Measurements from ENCODE around the gene SLC44A1. TPM values are rescaled to one million over a fixed set of nuclear protein-coding genes. Genes with fewer than 3 reads are reported as not detected.

Gene SLC44A1
- total and polyA plus RNA-seq, 5 donors from 2014 or later: 5.8 to 19.8 (median 13.4) TPM

- H3K27me3 ChIP-seq (ENCODE audit: control insufficient read depth, insufficient read depth, low read length): no peaks in the 10 kb centered on the region
- no peaks in the 10 kb centered on the region for H3K36me3 ChIP-seq (ENCODE audit: control insufficient read depth, insufficient read depth, low read length)
- H3K4me3 ChIP-seq (ENCODE audit: low read depth, low read length): no peak overlapping the region
- Mint-ChIP-seq H3K27me3 (peaks cover 4% of the 10 kb centered on the region), H3K9me3 (no peaks in the 10 kb centered on the region), H3K4me3 (no peak overlapping the region), H3K36me3 (no peaks in the 10 kb centered on the region), H3K4me1 (no peaks in the 10 kb centered on the region), H3K27ac (no peak overlapping the region)
- ATAC-seq (ENCODE audit: low read depth in 2 of 2): no peak
- DNase-seq: peak in 1 of 3 donors; percentile 20
- no peaks in the 10 kb centered on the region for H3K9me3 ChIP-seq (ENCODE audit: control insufficient read depth in 2 of 2, low read length in 2 of 2)
- H3K4me1 ChIP-seq (ENCODE audit: control insufficient read depth, insufficient read depth, low read length, poor library complexity, severe bottlenecking): no peaks in the 10 kb centered on the region
- H3K27ac ChIP-seq (ENCODE audit: insufficient read depth, low read length, poor library complexity, severe bottlenecking): no peak overlapping the region
These were observed 181.5 kb downstream of the SLC44A1 start for GRCh38 chr9:105425816-105426433.

- no peaks in the 10 kb centered on the region for H3K9me3 ChIP-seq (ENCODE audit: control insufficient read depth in 2 of 2, low read length in 2 of 2)
- H3K4me1 ChIP-seq (ENCODE audit: control insufficient read depth, insufficient read depth, low read length, poor library complexity, severe bottlenecking): no peaks in the 10 kb centered on the region
- H3K36me3 ChIP-seq (ENCODE audit: control insufficient read depth, insufficient read depth, low read length): no peaks in the 10 kb centered on the region
- H3K27me3 ChIP-seq (ENCODE audit: control insufficient read depth, insufficient read depth, low read length): no peaks in the 10 kb centered on the region
- DNase-seq (no peak), ATAC-seq (ENCODE audit: low read depth in 2 of 2) (no peak)
- no peak overlapping the region for H3K4me3 ChIP-seq (ENCODE audit: low read depth, low read length)
- no peaks in the 10 kb centered on the region for H3K9me3 Mint-ChIP-seq
- H3K27ac Mint-ChIP-seq: no peak overlapping the region
- H3K36me3 Mint-ChIP-seq: no peaks in the 10 kb centered on the region
- no peak overlapping the region for H3K27ac ChIP-seq (ENCODE audit: insufficient read depth, low read length, poor library complexity, severe bottlenecking)
- H3K4me3 Mint-ChIP-seq: no peak overlapping the region
- peaks cover 4% of the 10 kb centered on the region for H3K27me3 Mint-ChIP-seq
- no peaks in the 10 kb centered on the region for H3K4me1 Mint-ChIP-seq
These were observed 182.2 kb downstream of the SLC44A1 start for GRCh38 chr9:105426657-105427056.

GRCh38 chr9:105431424-105432246 lies 187.2 kb downstream of the SLC44A1 start:
- H3K9me3 Mint-ChIP-seq: peaks cover 0 to 2% (median 0%) of the 10 kb centered on the region in 7 donors

GRCh38 chr9:105432247-105432842 lies 187.9 kb downstream of the SLC44A1 start:
- Mint-ChIP-seq H3K36me3 (no peaks in the 10 kb centered on the region), H3K9me3 (peaks cover 0 to 2% (median 0%) of the 10 kb centered on the region in 7 donors), H3K27ac (peak overlapping the region in 1 of 3 donors; percentile 54), H3K4me3 (no peak overlapping the region), H3K4me1 (no peaks in the 10 kb centered on the region), H3K27me3 (peaks cover 12% of the 10 kb centered on the region)
- H3K27ac ChIP-seq (ENCODE audit: insufficient read depth, low read length, poor library complexity, severe bottlenecking): no peak overlapping the region
- ATAC-seq (ENCODE audit: low read depth in 2 of 2) (no peak), DNase-seq (no peak)
- no peaks in the 10 kb centered on the region for H3K9me3 ChIP-seq (ENCODE audit: control insufficient read depth in 2 of 2, low read length in 2 of 2)
- H3K36me3 ChIP-seq (ENCODE audit: control insufficient read depth, insufficient read depth, low read length): no peaks in the 10 kb centered on the region
- no peak overlapping the region for H3K4me3 ChIP-seq (ENCODE audit: low read depth, low read length)
- no peaks in the 10 kb centered on the region for H3K4me1 ChIP-seq (ENCODE audit: control insufficient read depth, insufficient read depth, low read length, poor library complexity, severe bottlenecking)
- no peaks in the 10 kb centered on the region for H3K27me3 ChIP-seq (ENCODE audit: control insufficient read depth, insufficient read depth, low read length)

More at GRCh38 chr9:105431424-105432246, 187.2 kb downstream of the SLC44A1 start:
- Mint-ChIP-seq H3K4me3 (no peak overlapping the region), H3K27me3 (peaks cover 12% of the 10 kb centered on the region), H3K4me1 (no peaks in the 10 kb centered on the region), H3K36me3 (no peaks in the 10 kb centered on the region), H3K27ac (no peak overlapping the region)
- Histone ChIP-seq H3K36me3 (ENCODE audit: control insufficient read depth, insufficient read depth, low read length) (no peaks in the 10 kb centered on the region), H3K4me3 (ENCODE audit: low read depth, low read length) (no peak overlapping the region), H3K9me3 (ENCODE audit: control insufficient read depth in 2 of 2, low read length in 2 of 2) (no peaks in the 10 kb centered on the region), H3K4me1 (ENCODE audit: control insufficient read depth, insufficient read depth, low read length, poor library complexity, severe bottlenecking) (no peaks in the 10 kb centered on the region), H3K27me3 (ENCODE audit: control insufficient read depth, insufficient read depth, low read length) (no peaks in the 10 kb centered on the region), H3K27ac (ENCODE audit: insufficient read depth, low read length, poor library complexity, severe bottlenecking) (no peak overlapping the region)
- ATAC-seq (ENCODE audit: low read depth in 2 of 2) (no peak), DNase-seq (no peak)

GRCh38 chr9:105435453-105435852 lies 191.0 kb downstream of the SLC44A1 start:
- H3K27ac ChIP-seq (ENCODE audit: insufficient read depth, low read length, poor library complexity, severe bottlenecking): no peak overlapping the region
- H3K4me1 Mint-ChIP-seq: no peaks in the 10 kb centered on the region
- DNase-seq (no peak), ATAC-seq (ENCODE audit: low read depth in 2 of 2) (no peak)
- peaks cover 8% of the 10 kb centered on the region for H3K27me3 Mint-ChIP-seq
- no peak overlapping the region for H3K4me3 ChIP-seq (ENCODE audit: low read depth, low read length)
- H3K9me3 Mint-ChIP-seq: peaks cover 0 to 2% (median 0%) of the 10 kb centered on the region in 7 donors
- H3K9me3 ChIP-seq (ENCODE audit: control insufficient read depth in 2 of 2, low read length in 2 of 2): no peaks in the 10 kb centered on the region
- H3K36me3 Mint-ChIP-seq: no peaks in the 10 kb centered on the region
- H3K4me1 ChIP-seq (ENCODE audit: control insufficient read depth, insufficient read depth, low read length, poor library complexity, severe bottlenecking): no peaks in the 10 kb centered on the region
- no peaks in the 10 kb centered on the region for H3K27me3 ChIP-seq (ENCODE audit: control insufficient read depth, insufficient read depth, low read length)
- H3K27ac Mint-ChIP-seq: no peak overlapping the region
- no peaks in the 10 kb centered on the region for H3K36me3 ChIP-seq (ENCODE audit: control insufficient read depth, insufficient read depth, low read length)
- no peak overlapping the region for H3K4me3 Mint-ChIP-seq

- DNase-seq: no peak
- Histone ChIP-seq H3K27me3 (ENCODE audit: control insufficient read depth, insufficient read depth, low read length) (no peaks in the 10 kb centered on the region), H3K4me1 (ENCODE audit: control insufficient read depth, insufficient read depth, low read length, poor library complexity, severe bottlenecking) (no peaks in the 10 kb centered on the region), H3K4me3 (ENCODE audit: low read depth, low read length) (no peak overlapping the region), H3K27ac (ENCODE audit: insufficient read depth, low read length, poor library complexity, severe bottlenecking) (no peak overlapping the region), H3K9me3 (ENCODE audit: control insufficient read depth in 2 of 2, low read length in 2 of 2) (no peaks in the 10 kb centered on the region), H3K36me3 (ENCODE audit: control insufficient read depth, insufficient read depth, low read length) (no peaks in the 10 kb centered on the region)
- H3K27ac Mint-ChIP-seq: no peak overlapping the region
- ATAC-seq (ENCODE audit: low read depth in 2 of 2): no peak
- no peaks in the 10 kb centered on the region for H3K36me3 Mint-ChIP-seq
- H3K9me3 Mint-ChIP-seq: peaks cover 0 to 2% (median 0%) of the 10 kb centered on the region in 7 donors
- no peak overlapping the region for H3K4me3 Mint-ChIP-seq
- H3K27me3 Mint-ChIP-seq: peaks cover 13% of the 10 kb centered on the region
- no peaks in the 10 kb centered on the region for H3K4me1 Mint-ChIP-seq
These were observed 192.3 kb downstream of the SLC44A1 start for GRCh38 chr9:105436783-105437182.

- Mint-ChIP-seq H3K9me3 (peaks cover 0 to 2% (median 0%) of the 10 kb centered on the region in 7 donors), H3K27me3 (peaks cover 13% of the 10 kb centered on the region), H3K4me3 (no peak overlapping the region), H3K27ac (no peak overlapping the region), H3K36me3 (no peaks in the 10 kb centered on the region), H3K4me1 (no peaks in the 10 kb centered on the region)
- Histone ChIP-seq H3K27ac (ENCODE audit: insufficient read depth, low read length, poor library complexity, severe bottlenecking) (no peak overlapping the region), H3K9me3 (ENCODE audit: control insufficient read depth in 2 of 2, low read length in 2 of 2) (no peaks in the 10 kb centered on the region), H3K27me3 (ENCODE audit: control insufficient read depth, insufficient read depth, low read length) (no peaks in the 10 kb centered on the region), H3K4me1 (ENCODE audit: control insufficient read depth, insufficient read depth, low read length, poor library complexity, severe bottlenecking) (no peaks in the 10 kb centered on the region), H3K4me3 (ENCODE audit: low read depth, low read length) (no peak overlapping the region), H3K36me3 (ENCODE audit: control insufficient read depth, insufficient read depth, low read length) (no peaks in the 10 kb centered on the region)
- DNase-seq (no peak), ATAC-seq (ENCODE audit: low read depth in 2 of 2) (no peak)
These were observed 193.3 kb downstream of the SLC44A1 start for GRCh38 chr9:105437704-105438103.

Measured in CD4-positive, CD25-positive, alpha-beta regulatory T cell (primary cell).